SU-DHL-6 (cell line): ENCODE data around the gene KDM6B.

Source experiments
- H2AFZ ChIP-seq: fragments of 200-600 bp; sonication (generic); 2 replicates; pipeline ENCODE4 v1.6.1; 2014; ENCODE audit warnings: low read depth, mild to moderate bottlenecking, moderate library complexity, mixed read lengths, antibody characterized with exemption, low read length; ENCODE audit not compliant: severe bottlenecking
- H3F3A ChIP-seq: fragments of 200-600 bp; shearing (Covaris generic); 2 replicates; pipeline ENCODE4 v1.6.0; 2016; ENCODE audit warnings: antibody characterized with exemption, mild to moderate bottlenecking; ENCODE audit not compliant: insufficient read depth
- H3K27ac ChIP-seq: fragments of 200-600 bp; sonication (generic); 2 replicates; pipeline ENCODE4 v1.5.1; 2016; ENCODE audit warnings: low read depth, mild to moderate bottlenecking, low read length, moderate library complexity, mixed read lengths
- H3K27me3 ChIP-seq: fragments of 200-600 bp; sonication (generic), shearing (Covaris generic); 2 replicates; pipeline ENCODE4 v1.6.0; 2014; ENCODE audit warnings: mild to moderate bottlenecking, low read length
- H3K36me3 ChIP-seq: fragments of 200-600 bp; sonication (generic); 2 replicates; pipeline ENCODE4 v1.6.1; 2014; ENCODE audit warnings: mild to moderate bottlenecking, low read length, mixed read lengths
- H3K4me2 ChIP-seq: fragments of 300-600, 200-600 bp; shearing (Covaris generic), sonication (generic); 2 replicates; pipeline ENCODE4 v1.6.0; 2014; ENCODE audit warnings: low read length, low read depth, mild to moderate bottlenecking; ENCODE audit not compliant: poor library complexity, severe bottlenecking
- H3K4me3 ChIP-seq: fragments of 200-600 bp; sonication (generic); 2 replicates; pipeline ENCODE4 v1.5.1; 2014; ENCODE audit warnings: antibody characterized with exemption, low read length, mild to moderate bottlenecking, mixed read lengths; ENCODE audit not compliant: insufficient read depth, poor library complexity, severe bottlenecking
- H3K79me2 ChIP-seq: fragments of 200-600 bp; sonication (generic); 2 replicates; pipeline ENCODE4 v1.6.1; 2014; ENCODE audit warnings: mild to moderate bottlenecking, low read length, moderate library complexity; ENCODE audit not compliant: insufficient read depth
- H3K9ac ChIP-seq: fragments of 200-600 bp; sonication (generic); 2 replicates; pipeline ENCODE4 v1.7.0; 2014; ENCODE audit warnings: mild to moderate bottlenecking, low read length
- H3K9me2 ChIP-seq: fragments of 200-600 bp; sonication (generic); replicated peaks from 2 replicates; pipeline ENCODE4 v1.6.1; 2014; ENCODE audit warnings: low read length; ENCODE audit not compliant: insufficient read depth
- H3K9me3 ChIP-seq: fragments of 200-600 bp; sonication (generic); 2 replicates; pipeline ENCODE4 v1.6.1; 2014; ENCODE audit warnings: low read length, mixed read lengths; ENCODE audit not compliant: insufficient read depth
- H4K20me1 ChIP-seq: fragments of 200-600 bp; sonication (generic); 2 replicates; pipeline ENCODE4 v1.6.1; 2014; ENCODE audit warnings: low read depth, mild to moderate bottlenecking, antibody characterized with exemption, low read length, moderate library complexity, mixed read lengths
- EZH2phosphoT487 ChIP-seq: fragments of 200-600 bp; sonication (generic), shearing (Covaris generic); conservative IDR thresholded peaks from 2 replicates; pipeline ENCODE4 v1.6.1; 2018; ENCODE audit warnings: mild to moderate bottlenecking, antibody characterized with exemption, low read length, moderate library complexity, mixed read lengths
- TF ChIP-seq, protein P1 (sequence below): fragments of 200-600 bp; sonication (generic); IDR thresholded peaks from one replicate; pipeline ENCODE4 v1.5.1; 2017; ENCODE audit warnings: antibody characterized with exemption, mild to moderate bottlenecking, low read length, moderate library complexity; ENCODE audit not compliant: insufficient read depth, poor library complexity, severe bottlenecking

Gene KDM6B

DNA sequence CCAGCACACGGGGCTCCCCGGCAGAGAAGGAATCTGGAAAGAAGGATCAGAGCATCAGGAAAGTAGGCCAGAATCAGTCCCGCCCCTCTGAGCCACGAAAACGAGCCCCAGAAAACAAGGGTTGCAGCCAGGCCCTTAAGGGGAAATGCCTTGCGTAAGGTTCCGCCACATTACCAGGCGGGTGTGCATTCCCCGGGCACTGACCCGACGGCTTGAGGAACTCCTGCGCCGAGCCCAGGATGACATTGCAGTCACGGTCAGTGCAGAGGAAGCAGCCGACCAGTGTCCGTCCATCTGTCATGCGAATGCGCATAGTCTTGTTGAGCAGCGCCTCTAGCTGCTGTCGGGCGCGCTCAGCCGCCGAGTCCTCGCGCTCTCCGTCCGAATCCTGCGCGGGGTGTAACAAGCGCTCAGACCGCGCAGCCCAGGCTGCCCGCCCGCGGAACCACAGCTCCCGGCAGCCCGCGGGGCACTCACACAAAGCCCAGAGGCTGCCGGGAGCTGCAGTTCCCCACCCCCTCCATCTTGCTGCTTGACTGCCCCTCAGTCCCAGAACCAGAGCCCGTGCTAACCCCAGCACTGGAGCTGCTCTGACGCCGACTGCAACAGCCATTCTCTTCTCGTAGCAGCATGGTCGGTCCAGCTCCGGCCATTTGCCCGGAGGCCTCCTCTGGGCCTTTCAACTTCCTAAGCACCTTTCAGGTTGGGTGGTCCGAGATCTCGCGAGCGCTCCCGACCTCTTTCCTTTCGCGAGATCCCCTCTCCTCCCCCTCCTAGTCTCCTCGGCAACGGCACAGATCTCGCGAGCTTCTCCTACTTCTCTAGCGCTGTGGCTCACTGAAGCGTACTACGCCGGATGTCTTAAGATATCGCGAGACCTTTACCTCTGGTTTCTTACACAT lies 23.0 kb downstream of the KDM6B start, which contains the start of gene NAA38:
TSS of gene NAA38 (minus strand) at position 749 of the 902 bp plus-strand sequence. CDS start at position 653, 96 bp downstream.
- peak within 1 kb of the TSS; percentile 92 for H3K27ac ChIP-seq
- H2AFZ ChIP-seq, result peak within 1 kb of the TSS; percentile 62
- peak within 1 kb of the TSS; percentile 71 for H3K4me3 ChIP-seq
- peak within 1 kb of the TSS; percentile 86 for H3K9ac ChIP-seq
- TF ChIP-seq EZH2phosphoT487, result no peak
- TF ChIP-seq, protein P1, sequence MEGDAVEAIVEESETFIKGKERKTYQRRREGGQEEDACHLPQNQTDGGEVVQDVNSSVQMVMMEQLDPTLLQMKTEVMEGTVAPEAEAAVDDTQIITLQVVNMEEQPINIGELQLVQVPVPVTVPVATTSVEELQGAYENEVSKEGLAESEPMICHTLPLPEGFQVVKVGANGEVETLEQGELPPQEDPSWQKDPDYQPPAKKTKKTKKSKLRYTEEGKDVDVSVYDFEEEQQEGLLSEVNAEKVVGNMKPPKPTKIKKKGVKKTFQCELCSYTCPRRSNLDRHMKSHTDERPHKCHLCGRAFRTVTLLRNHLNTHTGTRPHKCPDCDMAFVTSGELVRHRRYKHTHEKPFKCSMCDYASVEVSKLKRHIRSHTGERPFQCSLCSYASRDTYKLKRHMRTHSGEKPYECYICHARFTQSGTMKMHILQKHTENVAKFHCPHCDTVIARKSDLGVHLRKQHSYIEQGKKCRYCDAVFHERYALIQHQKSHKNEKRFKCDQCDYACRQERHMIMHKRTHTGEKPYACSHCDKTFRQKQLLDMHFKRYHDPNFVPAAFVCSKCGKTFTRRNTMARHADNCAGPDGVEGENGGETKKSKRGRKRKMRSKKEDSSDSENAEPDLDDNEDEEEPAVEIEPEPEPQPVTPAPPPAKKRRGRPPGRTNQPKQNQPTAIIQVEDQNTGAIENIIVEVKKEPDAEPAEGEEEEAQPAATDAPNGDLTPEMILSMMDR, result no peak
- no peaks in the 10 kb centered on the region for H4K20me1 ChIP-seq
- no peaks in the 10 kb centered on the region for H3K27me3 ChIP-seq
- H3K79me2 ChIP-seq, result peaks cover 27% of the 10 kb centered on the region
- H3K9me2 ChIP-seq, result no peaks in the 10 kb centered on the region
- no peaks in the 10 kb centered on the region; the same call in 1 of the 2 replicates for H3F3A ChIP-seq
- peak within 1 kb of the TSS; percentile 87 for H3K4me2 ChIP-seq
- H3K9me3 ChIP-seq, result no peaks in the 10 kb centered on the region
- no peaks in the 10 kb centered on the region for H3K36me3 ChIP-seq

DNA sequence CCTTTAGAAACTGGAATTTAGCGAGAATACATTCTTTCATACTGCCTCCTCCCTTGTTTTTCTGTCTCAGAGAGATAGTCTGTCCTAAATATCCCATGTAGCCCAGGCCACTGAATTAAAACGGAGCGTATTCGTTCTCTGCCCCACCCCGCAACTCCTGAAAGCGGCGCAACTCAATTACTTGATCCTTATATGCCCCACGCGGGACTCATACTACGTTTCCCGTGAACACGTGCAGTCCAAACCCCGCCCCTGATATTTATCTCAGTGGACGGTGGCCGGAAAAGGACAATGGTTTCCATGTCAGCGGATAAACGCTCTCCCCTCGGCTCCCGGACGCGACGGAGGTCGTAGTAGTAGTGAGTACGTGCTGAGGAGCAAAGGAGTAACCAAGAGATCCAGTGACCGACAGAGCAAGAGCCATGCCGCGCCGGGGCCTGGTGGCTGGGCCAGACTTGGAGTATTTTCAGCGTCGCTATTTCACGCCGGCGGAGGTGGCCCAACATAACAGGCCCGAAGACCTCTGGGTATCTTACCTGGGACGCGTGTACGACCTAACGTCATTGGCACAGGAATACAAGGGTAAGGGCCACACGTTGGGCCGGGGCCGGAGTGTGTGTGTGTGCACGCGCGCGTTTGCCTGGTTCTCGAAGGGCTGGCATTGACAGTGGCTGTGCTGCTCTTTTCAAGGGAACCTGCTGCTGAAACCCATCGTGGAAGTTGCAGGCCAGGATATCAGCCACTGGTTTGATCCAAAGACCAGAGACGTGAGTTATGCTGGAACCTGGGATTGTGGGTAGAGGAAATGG lies 23.9 kb downstream of the KDM6B start, which contains the start of gene CYB5D1:
TSS of gene CYB5D1 (plus strand) at position 291 of the 809 bp plus-strand sequence. CDS start at position 423, 132 bp downstream.
- H3K36me3 ChIP-seq, result no peaks in the 10 kb centered on the region
- H3K4me3 ChIP-seq, result peak within 1 kb of the TSS; percentile 71
- H2AFZ ChIP-seq, result peak within 1 kb of the TSS; percentile 62
- H4K20me1 ChIP-seq, result no peaks in the 10 kb centered on the region
- H3K27me3 ChIP-seq, result no peaks in the 10 kb centered on the region
- H3K4me2 ChIP-seq, result peak within 1 kb of the TSS; percentile 87
- TF ChIP-seq EZH2phosphoT487, result no peak
- TF ChIP-seq, protein P1, result no peak
- peak within 1 kb of the TSS; percentile 86 for H3K9ac ChIP-seq
- no peaks in the 10 kb centered on the region; the same call in 1 of the 2 replicates for H3F3A ChIP-seq
- peaks cover 27% of the 10 kb centered on the region for H3K79me2 ChIP-seq
- no peaks in the 10 kb centered on the region for H3K9me2 ChIP-seq
- H3K9me3 ChIP-seq, result no peaks in the 10 kb centered on the region
- H3K27ac ChIP-seq, result peak within 1 kb of the TSS; percentile 92

DNA sequence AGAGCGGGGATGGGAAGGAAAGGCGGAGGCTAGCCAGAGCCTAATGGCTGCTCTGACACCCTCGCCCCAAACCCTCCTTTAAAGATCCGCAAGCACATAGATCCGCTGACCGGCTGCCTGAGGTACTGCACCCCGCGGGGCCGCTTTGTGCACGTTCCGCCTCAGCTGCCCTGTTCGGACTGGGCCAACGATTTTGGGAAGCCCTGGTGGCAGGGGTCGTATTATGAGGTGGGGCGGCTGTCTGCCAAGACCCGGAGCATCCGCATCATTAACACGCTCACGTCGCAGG lies 24.4 kb downstream of the KDM6B start:
- H4K20me1 ChIP-seq, result no peaks in the 10 kb centered on the region
- peaks cover 27% of the 10 kb centered on the region for H3K79me2 ChIP-seq
- no peaks in the 10 kb centered on the region; the same call in 1 of the 2 replicates for H3F3A ChIP-seq
- no peaks in the 10 kb centered on the region for H3K9me3 ChIP-seq
- TF ChIP-seq, protein P1, result no peak
- TF ChIP-seq EZH2phosphoT487, result no peak
- no peaks in the 10 kb centered on the region for H3K36me3 ChIP-seq
- no peaks in the 10 kb centered on the region for H3K27me3 ChIP-seq
- H2AFZ ChIP-seq, result peak overlapping the region; percentile 62
- peak overlapping the region; percentile 87 for H3K4me2 ChIP-seq
- H3K9me2 ChIP-seq, result no peaks in the 10 kb centered on the region
- H3K27ac ChIP-seq, result peak overlapping the region; percentile 92
- peak overlapping the region; percentile 86 for H3K9ac ChIP-seq
- peak overlapping the region; percentile 71 for H3K4me3 ChIP-seq
